ENCODE results near the gene ORM1. TPM values are rescaled to one million over a fixed set of nuclear protein-coding genes. Genes with fewer than 3 reads are reported as not detected.

The ORM1 gene
- total and polyA plus RNA-seq, 2 of the 8 experiments (the other 6 are each of a cell fraction or from before 2014, with no cell fraction given), result 0.32 TPM; not detected in 1

DNA sequence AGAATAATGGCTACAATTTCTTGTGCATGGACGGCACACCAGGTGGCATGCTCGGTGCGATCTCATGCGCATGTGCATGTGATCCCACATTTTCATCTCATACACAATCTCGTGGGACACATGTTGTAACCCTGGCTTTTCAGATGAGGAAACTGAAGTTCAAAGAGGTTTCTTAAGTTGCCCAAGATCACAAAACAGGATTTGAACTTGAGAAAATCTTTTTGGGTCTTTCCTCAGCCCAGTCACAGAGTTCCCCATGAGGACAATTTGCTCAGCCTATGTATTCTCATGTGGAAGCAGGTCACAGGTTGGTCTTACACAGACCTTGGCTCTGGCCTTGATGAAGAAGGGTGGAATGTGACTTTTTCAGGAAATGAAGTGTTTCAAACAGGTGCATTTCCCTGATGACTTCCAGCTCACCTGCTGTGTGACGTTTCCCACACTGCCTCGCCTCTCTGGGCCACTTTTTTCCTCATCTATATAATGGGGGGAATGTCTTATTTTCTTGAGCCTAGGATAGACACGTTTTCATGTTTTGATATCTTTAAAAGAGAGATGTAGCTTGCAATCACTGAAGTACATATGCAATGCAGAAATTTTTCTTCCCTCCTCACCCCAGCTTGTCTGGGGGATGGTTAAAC is 7.1 kb upstream of the ORM1 start (continued):
- TF ChIP-seq CREB1 (IDR thresholded peaks at IDR 0.05), result no peak
- TF ChIP-seq KDM1A (IDR thresholded peaks at IDR 0.05; ENCODE audit: borderline replicate concordance, low read length), result no peak
- no peak for TF ChIP-seq SIN3A (conservative IDR thresholded peaks at IDR 0.05 in 1 of 2, IDR thresholded peaks at IDR 0.05 in 1 of 2; ENCODE audit: low read depth in 1 of 2, low read length in 2 of 2)
- no peak for TF ChIP-seq MAFK (IDR thresholded peaks at IDR 0.05; ENCODE audit: low read depth, low read length)
- TF ChIP-seq POLR2AphosphoS5 (IDR thresholded peaks at IDR 0.05; ENCODE audit: low read depth, low read length), result no peak

Measured in H1 (cell line).